T-helper 1 cell treated with Interleukin-12 subunit alpha and Interleukin-12 subunit beta and Interleukin-4 antibody, amounts not matched to agents 30 ng/mL and 1 ng/mL, for 36 hours (primary cell): Measurements from ENCODE around the gene ATG10. TPM values are rescaled to one million over a fixed set of nuclear protein-coding genes. Genes with fewer than 3 reads are reported as not detected.

Experiments used
- intact Hi-C: fragments of 100-400 bp; cut with micrococcal nuclease; formaldehyde crosslinking; loops from one replicate; pipeline ENCODE4 v1.15.1; 2024
- total RNA-seq: library from RNA; stranded (reverse); gene quantifications from 2 replicates; pipeline ENCODE4 v1.2.3, GENCODE V29; 2022

ATG10 gene
- total RNA-seq, 1 donor from 2014 or later = 4.2 TPM

DNA sequence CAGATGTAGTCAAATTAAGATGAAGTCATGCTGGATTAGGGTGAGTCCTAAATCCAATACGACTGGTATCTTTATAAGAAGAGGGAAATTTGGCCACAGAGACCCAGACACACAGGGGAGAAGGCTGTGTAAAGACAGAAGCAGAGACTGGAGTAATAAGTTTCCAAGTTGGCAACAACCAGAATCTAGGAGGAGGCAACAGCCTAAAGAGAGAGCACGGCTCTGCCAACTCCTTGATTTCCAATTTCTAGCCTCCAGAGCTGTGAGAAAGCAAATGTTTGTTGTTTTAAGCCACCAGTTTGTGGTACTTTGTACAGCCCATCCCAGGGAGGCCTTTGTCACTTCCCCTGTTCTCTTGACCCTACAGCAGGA is 74.4 kb downstream of the ATG10 start:
- intact Hi-C loops = no loop called here

DNA sequence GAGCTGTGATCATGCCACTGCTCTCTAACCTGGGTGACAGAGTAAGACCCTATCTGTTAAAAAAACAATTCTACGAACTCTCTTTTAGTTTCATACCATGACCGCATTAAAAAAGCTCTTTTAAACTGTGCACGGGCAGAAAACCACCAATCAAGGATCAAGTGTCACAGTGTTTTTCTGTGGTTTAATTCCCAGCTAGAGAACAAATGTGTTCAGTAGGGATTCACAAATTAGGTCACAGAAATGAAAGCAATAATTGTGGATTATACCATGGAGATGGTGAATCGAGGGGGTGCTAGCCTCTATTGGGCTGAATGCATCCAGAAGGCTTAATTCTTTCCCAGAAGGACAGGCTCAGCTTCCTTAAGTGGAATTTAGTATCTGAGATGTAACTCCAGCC is 79.1 kb downstream of the ATG10 start:
- intact Hi-C loops = no loop called here

DNA sequence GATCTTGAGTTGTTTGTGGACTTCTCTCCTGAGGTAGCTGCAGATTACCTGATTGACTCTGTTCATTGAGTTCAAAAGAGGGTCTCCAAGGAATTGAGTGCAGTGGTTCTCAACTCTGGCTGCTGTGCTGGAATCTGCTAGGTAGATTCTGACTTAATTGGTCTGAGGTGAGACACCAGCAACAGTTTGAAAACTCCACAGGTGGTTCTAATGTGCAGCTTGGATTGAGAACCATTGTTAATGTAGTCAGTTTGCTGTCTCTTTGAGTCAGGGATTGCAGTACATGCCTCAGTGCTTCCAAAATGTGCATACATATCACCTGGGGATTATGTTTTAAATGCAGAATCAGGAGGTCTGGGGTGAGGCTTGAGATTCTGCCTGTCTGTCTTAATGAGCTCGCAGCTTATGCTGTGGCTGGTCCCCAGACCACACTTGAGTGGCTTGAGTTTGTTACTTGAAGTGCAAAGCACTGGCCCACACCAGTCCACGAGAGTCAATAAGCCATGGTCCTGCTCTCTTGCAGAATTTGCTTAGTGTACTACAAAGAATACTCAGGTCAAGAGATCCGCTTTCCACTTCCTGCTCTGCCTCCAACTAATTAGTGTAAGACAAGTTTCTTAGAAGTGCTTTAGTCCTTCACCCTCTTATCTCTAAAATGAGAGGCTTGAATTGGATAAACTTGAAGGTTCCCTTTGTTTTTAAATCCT is 82.3 kb downstream of the ATG10 start:
- intact Hi-C loops = no loop called here

- intact Hi-C loops = no loop called here
Observed at GRCh38 chr5:82057051-82057450, 85.2 kb downstream of the ATG10 start.

GRCh38 chr5:82058710-82059109 is 86.9 kb downstream of the ATG10 start:
- intact Hi-C loops = no loop called here

- intact Hi-C loops = loop anchor here (5.0 kb wide), 1 partner anchor 214 kb away; no protein-coding TSS in a partner anchor
Observed at GRCh38 chr5:82066791-82067190, 95.0 kb downstream of the ATG10 start.

DNA sequence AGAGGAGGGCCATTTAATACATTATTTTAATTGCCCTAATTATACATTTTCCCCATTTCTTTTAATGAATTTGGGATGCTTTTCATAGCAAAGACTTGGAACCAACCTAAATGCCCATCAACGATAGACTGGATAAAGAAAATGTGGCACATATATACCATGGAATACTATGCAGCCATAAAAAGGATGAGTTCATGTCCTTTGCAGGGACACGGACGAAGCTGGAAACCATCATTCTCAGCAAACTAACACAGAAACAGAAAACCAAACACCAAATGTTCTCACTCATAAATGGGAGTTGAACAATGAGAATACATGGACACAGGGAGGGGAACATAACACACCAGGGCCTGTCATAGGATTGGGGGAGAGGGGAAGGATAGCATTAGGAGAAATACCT is 96.2 kb downstream of the ATG10 start:
- intact Hi-C loops = loop anchor here (2.0 to 5.0 kb wide), 2 partner anchors 95 to 216 kb away; partner anchors contain the start of gene ATG10

DNA sequence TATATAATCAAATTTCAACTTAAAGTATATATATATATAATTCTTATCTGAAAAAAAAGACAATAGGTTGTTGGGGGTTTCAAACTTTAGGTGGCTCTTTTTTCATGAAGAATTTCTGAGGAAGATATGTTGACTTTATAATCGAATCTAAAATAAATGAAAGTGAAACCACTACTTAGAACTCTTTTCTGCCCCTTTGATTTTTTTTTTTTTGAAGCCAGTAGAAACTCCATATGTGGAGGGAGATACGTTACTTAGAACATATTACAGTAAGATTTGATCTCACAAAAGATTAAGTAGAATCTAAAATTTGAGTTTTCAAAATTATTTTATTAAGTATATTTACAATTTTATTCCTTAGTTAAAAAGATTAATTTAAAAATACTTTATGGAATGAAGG is 96.9 kb downstream of the ATG10 start:
- intact Hi-C loops = loop anchor here (2.0 to 5.0 kb wide), 2 partner anchors 96 to 216 kb away; partner anchors contain the start of gene ATG10

DNA sequence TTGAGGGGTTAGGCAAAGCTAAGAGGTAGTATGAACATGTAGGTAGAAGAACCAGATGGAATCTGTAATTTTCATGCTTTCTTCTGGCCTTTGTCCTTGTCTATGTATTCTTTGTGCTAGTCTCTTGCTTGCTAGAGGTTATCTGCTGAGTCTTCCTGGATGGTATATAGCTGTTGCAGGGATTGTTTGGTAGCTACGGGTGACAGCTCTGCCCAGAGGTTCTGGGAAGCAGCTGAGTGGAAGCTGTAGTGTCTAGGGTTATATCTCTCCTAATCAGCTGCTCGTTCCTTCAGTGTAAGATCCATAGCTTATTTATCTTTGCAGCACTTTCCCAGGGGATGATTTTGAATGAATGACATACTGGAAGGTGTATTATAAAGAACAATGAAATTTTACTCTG is 100.3 kb downstream of the ATG10 start:
- intact Hi-C loops = no loop called here

- intact Hi-C loops = no loop called here
Observed at GRCh38 chr5:82073179-82073578, 101.4 kb downstream of the ATG10 start.

- intact Hi-C loops = no loop called here
Observed at GRCh38 chr5:82074950-82075349, 103.1 kb downstream of the ATG10 start.

GRCh38 chr5:82077496-82077895 is 105.7 kb downstream of the ATG10 start:
- intact Hi-C loops = no loop called here

- intact Hi-C loops = no loop called here
Observed at GRCh38 chr5:82091617-82092016, 119.8 kb downstream of the ATG10 start.

DNA sequence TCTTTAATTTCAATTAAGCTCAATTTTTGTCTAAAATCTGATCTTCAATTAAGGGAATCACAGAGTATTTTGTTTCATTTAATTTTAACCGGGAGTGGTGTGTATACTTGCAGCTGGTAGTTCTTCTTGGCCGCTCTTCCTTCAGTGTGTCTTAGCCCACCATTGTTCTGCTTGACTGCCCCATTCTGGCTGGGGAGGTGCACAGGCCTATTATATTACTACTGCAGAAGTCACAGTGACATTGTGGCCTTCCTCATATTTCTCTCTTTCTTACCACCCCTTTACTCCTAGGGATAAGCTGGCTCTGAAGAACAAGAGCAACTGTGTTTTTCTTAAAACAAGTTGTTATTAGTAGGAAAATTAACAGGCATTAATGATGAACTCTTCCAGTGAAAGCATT is 123.7 kb downstream of the ATG10 start:
- intact Hi-C loops = no loop called here

GRCh38 chr5:82096249-82096648 is 124.4 kb downstream of the ATG10 start:
- intact Hi-C loops = no loop called here

DNA sequence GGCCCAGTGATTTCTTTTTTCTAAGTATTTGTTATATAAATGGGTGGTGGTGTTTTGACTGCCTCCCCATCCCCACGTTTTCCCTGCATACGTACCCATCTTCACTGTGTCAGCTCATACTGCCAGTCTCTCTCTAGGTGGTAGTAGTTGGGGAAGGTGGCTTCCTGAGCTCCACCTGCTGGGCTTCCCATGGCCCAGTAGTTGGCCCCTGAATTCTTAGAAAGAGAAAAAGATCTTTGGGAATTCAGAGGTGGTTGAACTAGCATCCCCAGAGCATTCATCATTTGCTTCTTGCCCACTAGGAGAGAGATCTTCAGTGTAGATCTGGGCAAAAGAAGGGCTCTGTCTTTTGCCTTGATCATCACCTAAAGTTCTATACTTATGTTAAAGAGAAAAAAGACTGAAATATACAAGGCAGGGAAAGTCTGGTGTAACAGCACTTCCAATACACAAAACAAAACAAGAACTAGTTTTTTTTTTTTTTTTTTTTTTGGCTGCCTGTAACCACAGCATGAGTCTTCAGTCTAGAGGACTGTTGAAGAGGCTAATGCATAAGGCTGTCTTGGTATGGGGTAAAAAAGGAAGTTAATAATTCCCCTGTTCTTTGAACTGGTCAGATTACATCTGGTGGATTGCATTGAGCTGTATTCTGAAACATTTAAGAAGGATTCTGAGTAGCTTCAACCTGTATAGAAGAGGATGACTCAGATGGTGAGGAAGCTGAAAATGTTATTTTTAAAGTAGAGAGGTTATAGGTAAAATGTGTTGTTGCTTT is 128.7 kb downstream of the ATG10 start:
- intact Hi-C loops = loop anchor here (10.0 kb wide), 1 partner anchor 1464 kb away; no protein-coding TSS in a partner anchor

- intact Hi-C loops = loop anchor here (10.0 kb wide), 1 partner anchor 1460 kb away; no protein-coding TSS in a partner anchor
Observed at GRCh38 chr5:82104872-82105271, 133.0 kb downstream of the ATG10 start.

DNA sequence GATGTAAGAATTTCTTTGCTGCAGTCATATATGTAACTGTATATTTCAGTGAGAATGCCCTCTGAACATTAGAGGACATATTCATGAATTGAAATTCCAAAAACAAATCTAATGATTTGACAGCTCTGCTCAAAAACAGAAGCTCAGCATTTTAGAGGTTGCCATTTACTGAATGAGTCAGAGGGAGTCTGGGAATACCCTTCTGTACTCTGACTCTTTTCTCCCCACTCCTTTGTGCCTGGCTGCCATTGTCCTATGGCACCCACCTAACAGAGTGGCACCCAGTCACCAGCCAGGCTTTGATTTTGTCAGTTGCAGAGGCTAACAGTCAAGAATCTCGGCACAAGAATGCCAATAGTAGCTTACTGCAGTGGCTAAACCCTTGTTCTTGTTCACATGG is 133.6 kb downstream of the ATG10 start:
- intact Hi-C loops = loop anchor here (10.0 kb wide), 1 partner anchor 1459 kb away; no protein-coding TSS in a partner anchor

DNA sequence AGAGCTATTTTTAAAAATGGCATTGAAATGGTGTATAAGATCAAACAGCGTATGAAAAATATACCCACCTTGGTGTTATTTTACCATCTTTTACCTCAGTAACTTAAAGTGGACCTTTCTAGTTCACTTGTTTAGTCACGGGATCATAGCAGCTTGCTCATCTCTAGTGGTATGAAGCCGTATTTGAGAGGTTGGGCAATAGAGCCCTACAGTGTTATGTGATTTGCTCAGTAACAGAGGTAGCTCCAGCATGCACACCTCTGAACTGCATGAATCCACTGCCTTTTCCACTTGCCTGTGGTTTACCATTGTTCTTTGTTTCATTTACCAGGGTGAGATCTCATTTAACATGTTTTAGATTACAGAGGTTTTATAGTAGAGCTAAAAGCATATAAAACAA is 134.4 kb downstream of the ATG10 start:
- intact Hi-C loops = loop anchor here (10.0 kb wide), 1 partner anchor 1459 kb away; no protein-coding TSS in a partner anchor

DNA sequence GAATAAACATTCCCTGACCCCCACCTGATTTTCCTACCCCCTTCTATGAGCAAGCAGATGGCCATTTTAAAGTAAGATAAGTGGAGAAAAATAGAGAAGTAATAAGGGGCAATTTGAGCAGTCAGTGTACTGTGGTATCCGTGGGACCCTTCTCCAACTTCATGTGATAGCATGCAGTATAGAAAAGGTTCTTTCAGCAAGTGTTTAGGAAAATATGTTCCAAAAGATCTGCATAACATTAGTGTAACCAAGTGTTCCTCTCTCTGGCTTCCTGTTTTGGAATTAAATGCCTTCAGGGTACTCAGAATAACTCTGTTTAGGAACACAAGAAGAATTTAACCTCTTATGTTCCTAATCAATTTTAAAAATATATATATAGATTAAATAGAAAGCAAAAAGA is 134.9 kb downstream of the ATG10 start:
- intact Hi-C loops = loop anchor here (1.0 to 10.0 kb wide), 3 partner anchors 60 to 1458 kb away; no protein-coding TSS in a partner anchor

DNA sequence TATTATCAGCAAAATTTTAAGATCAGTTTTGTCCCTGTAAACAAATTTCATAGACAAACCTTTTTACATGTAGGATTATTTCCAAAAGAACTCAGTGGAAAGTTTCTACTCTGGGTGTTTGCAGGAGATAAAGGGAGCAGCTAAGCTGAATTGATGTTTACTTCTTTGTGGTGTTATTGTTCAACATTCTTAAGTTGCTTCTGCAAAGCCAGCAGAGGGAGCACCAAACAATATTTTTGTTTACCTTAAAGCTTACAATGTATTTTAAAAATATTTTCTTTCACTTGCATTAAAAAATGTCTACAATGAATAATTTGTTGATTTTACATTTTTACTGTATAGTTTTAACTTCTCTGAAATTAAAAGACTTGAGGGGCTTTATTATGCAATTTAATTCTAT is 135.4 kb downstream of the ATG10 start:
- intact Hi-C loops = loop anchor here (1.0 to 10.0 kb wide), 3 partner anchors 59 to 1458 kb away; no protein-coding TSS in a partner anchor

GRCh38 chr5:82109013-82109412 is 137.2 kb downstream of the ATG10 start:
- intact Hi-C loops = loop anchor here (10.0 kb wide), 1 partner anchor 1456 kb away; no protein-coding TSS in a partner anchor
